Activated T-helper 1 cell treated with anti-CD3 and anti-CD28 coated beads, Interleukin-12 subunit alpha, Interleukin-12 subunit beta, Interleukin-2, Interleukin-4 antibody, amounts not matched to agents 30 ng/mL and 10 ng/mL and 1 ng/mL, durations not matched to agents 14 hours and 24 hours and 36 hours (primary cell): Measurements from ENCODE around the gene KMO. TPM values are rescaled to one million over a fixed set of nuclear protein-coding genes. Genes with fewer than 3 reads are reported as not detected.

Experiments used
- DNase-seq: peaks from one replicate; pipeline ENCODE4 v3.0.0; 2021; ENCODE audit warnings: low spot score
- H3K27ac Mint-ChIP-seq: one replicate; pipeline ENCODE4 v1.8.0; 2021; ENCODE audit warnings: mild to moderate bottlenecking, mixed read lengths
- H3K27me3 Mint-ChIP-seq: one replicate; pipeline ENCODE4 v1.8.0; 2022; ENCODE audit warnings: mild to moderate bottlenecking, moderate library complexity, mixed read lengths; ENCODE audit not compliant: insufficient read depth
- H3K36me3 Mint-ChIP-seq: one replicate; pipeline ENCODE4 v1.8.0; 2021; ENCODE audit warnings: low read depth, mixed read lengths
- H3K4me1 Mint-ChIP-seq: one replicate; pipeline ENCODE4 v1.8.0; 2021; ENCODE audit warnings: low read depth, mixed read lengths
- H3K4me3 Mint-ChIP-seq: one replicate; pipeline ENCODE4 v1.8.0; 2021; ENCODE audit warnings: mild to moderate bottlenecking, moderate library complexity, mixed read lengths
- H3K9me3 Mint-ChIP-seq: one replicate; pipeline ENCODE4 v1.8.0; 2021; ENCODE audit warnings: mixed read lengths
- intact Hi-C: fragments of 100-400 bp; cut with micrococcal nuclease; formaldehyde crosslinking; loops from one replicate; pipeline ENCODE4 v1.15.1; 2024
- total RNA-seq: library from RNA; stranded (reverse); gene quantifications from 2 replicates; pipeline ENCODE4 v1.2.3, GENCODE V29; 2022

The KMO gene
- total RNA-seq, 1 donor from 2014 or later, result not detected

DNA sequence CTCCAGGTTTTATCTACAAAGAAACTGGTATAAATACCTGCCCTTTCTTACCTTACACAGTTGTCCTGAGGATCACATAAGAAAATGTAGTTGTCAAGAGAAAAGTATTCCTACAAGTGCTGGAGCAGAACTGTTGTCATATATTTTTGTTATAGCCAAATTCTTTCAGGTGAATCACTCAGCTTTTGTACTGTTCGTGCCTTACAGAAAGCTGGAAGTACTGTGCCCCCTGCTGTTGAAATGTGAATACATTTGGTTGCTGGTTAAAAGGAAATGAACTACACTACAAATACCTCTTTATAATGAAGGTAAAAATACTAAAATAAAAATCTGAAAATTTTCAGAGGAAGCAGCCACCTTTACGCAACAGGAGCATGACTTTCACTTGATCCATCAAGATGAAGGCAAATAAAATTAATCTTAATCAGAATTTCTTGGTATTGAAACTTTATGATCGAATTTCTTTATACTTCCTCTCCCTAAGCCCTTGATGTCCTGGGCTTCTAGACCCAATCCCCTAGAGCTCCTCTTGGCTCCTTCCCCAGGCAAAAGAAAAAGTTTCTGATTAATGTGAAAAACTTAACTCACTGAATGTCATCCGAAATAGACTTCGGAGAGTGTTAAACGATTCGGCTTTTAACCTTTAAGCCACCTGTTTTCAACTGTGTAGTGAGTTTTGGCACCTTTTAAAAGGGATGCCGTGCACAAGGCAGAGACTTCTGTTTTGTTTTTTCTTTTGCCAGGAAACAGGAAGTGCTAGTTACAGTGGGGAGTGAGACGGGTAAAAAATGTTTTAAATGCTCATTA is 95.5 kb downstream of the KMO start:
- Mint-ChIP-seq H3K4me3 (peak overlapping the region; percentile 77), H3K9me3 (no peaks in the 10 kb centered on the region), H3K4me1 (peaks cover 25% of the 10 kb centered on the region), H3K27ac (peak overlapping the region; percentile 76), H3K36me3 (peaks cover 11% of the 10 kb centered on the region), H3K27me3 (no peaks in the 10 kb centered on the region)
- DNase-seq, result peak; percentile 37
- intact Hi-C loops, result loop anchor here (1.0 kb wide), 3 partner anchors 13 to 96 kb away; partner anchors contain the start of genes CHML and OPN3

DNA sequence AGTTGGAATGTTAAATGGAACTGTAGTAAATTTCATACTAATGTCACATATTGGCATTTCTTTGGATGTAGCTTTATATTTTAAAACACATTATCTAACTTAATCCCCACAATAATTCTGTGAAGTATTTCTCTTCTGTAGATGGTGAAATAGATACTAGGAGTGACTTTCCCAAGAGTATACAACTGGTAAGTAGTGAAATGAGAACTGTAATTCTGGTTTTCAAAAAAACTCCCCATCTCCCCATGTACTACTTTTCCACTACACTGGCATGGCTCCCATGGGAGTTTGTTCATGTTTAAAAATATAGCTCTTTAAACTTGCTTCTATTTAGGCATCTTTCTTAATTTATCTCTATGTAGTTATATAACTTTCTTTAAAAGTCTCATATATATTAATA is 97.8 kb downstream of the KMO start:
- H3K27ac Mint-ChIP-seq, result no peak overlapping the region
- intact Hi-C loops, result no loop called here
- no peak overlapping the region for H3K4me3 Mint-ChIP-seq
- no peaks in the 10 kb centered on the region for H3K9me3 Mint-ChIP-seq
- H3K36me3 Mint-ChIP-seq, result peaks cover 17% of the 10 kb centered on the region
- DNase-seq, result no peak
- peaks cover 27% of the 10 kb centered on the region for H3K4me1 Mint-ChIP-seq
- H3K27me3 Mint-ChIP-seq, result no peaks in the 10 kb centered on the region

DNA sequence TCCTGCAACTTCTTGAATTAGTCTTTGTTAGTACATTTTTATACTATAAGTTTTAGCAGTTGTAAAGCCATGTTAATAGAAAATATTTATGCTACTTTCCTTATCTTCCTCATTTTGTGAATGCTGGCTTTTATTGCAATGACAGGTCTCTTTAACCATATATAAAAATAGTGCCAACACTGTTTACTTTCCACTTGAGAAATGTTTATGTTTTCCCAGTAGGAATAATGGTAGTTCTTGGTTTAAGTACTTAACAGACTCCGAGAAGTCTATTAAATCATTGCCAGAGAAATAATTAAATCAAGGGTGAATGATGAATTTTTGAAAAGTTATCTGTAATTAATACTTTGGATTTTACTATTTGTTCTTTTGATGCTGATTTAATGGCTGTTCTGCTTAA is 98.3 kb downstream of the KMO start:
- no peaks in the 10 kb centered on the region for H3K27me3 Mint-ChIP-seq
- peaks cover 22% of the 10 kb centered on the region for H3K36me3 Mint-ChIP-seq
- no peak for DNase-seq
- H3K27ac Mint-ChIP-seq, result no peak overlapping the region
- no peak overlapping the region for H3K4me3 Mint-ChIP-seq
- intact Hi-C loops, result no loop called here
- peaks cover 32% of the 10 kb centered on the region for H3K4me1 Mint-ChIP-seq
- no peaks in the 10 kb centered on the region for H3K9me3 Mint-ChIP-seq

DNA sequence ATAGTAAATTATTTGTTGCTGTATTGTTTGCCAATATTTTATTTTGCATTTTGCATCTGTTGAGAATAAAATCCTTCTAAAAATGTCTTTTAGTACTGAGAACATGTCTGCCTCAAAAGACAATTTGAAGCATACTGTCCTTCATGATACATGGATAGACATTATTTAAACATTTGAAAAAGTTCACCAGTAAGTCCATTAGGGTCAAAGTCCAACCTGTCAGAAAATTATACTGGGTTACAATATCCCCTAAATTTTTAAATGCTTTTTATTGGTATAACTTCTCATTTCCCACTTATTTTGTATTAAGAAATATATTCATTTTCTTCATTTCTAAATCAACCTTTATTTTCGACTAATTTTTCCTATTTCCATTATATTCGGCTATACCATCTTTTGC is 98.7 kb downstream of the KMO start:
- Mint-ChIP-seq H3K9me3 (no peaks in the 10 kb centered on the region), H3K27ac (no peak overlapping the region), H3K36me3 (peaks cover 23% of the 10 kb centered on the region), H3K4me1 (peaks cover 36% of the 10 kb centered on the region), H3K27me3 (no peaks in the 10 kb centered on the region), H3K4me3 (no peak overlapping the region)
- no peak for DNase-seq
- intact Hi-C loops, result no loop called here

DNA sequence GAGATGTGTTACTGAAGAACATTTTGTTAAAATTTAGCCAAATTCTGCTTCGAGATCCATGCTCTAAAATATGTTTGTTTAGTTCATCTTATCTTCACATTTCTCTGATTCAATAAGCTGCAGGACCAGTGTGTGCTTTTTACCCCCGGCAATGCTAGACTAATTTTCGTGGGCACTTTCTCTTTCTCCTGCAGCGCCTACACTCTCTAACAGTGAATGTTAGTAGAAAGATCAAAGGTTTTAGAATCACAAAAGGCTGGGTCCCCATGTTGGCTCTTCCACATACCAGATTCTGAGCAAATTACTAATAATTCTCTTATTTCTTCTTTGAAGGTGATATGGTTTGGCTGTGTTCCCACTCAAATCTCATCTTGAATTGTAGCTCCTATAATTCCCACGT is 99.5 kb downstream of the KMO start:
- Mint-ChIP-seq H3K27me3 (no peaks in the 10 kb centered on the region), H3K36me3 (peaks cover 23% of the 10 kb centered on the region), H3K4me1 (peaks cover 44% of the 10 kb centered on the region), H3K9me3 (no peaks in the 10 kb centered on the region), H3K27ac (no peak overlapping the region), H3K4me3 (no peak overlapping the region)
- intact Hi-C loops, result no loop called here
- DNase-seq, result no peak

DNA sequence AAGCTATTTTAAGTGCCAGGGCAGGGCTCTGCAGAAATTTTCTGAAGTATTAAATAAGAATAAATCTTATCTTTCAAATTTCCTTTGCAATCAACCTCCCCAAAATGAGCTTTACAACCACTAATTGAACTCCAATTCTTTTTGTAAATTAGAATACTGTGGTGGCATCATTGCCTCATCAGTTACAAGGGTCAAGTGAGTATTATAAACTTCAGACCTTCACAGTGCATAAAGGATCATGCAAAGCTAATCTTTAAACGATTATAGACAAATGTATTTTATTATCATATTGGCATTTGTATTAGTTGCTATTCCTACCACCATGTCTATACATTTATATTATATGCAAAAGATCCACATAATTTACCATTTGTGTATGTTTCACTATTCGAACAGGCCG is 100.8 kb downstream of the KMO start:
- Mint-ChIP-seq H3K4me3 (no peak overlapping the region), H3K9me3 (no peaks in the 10 kb centered on the region), H3K27me3 (no peaks in the 10 kb centered on the region), H3K4me1 (peaks cover 48% of the 10 kb centered on the region), H3K36me3 (peaks cover 29% of the 10 kb centered on the region), H3K27ac (no peak overlapping the region)
- intact Hi-C loops, result no loop called here
- DNase-seq, result no peak

DNA sequence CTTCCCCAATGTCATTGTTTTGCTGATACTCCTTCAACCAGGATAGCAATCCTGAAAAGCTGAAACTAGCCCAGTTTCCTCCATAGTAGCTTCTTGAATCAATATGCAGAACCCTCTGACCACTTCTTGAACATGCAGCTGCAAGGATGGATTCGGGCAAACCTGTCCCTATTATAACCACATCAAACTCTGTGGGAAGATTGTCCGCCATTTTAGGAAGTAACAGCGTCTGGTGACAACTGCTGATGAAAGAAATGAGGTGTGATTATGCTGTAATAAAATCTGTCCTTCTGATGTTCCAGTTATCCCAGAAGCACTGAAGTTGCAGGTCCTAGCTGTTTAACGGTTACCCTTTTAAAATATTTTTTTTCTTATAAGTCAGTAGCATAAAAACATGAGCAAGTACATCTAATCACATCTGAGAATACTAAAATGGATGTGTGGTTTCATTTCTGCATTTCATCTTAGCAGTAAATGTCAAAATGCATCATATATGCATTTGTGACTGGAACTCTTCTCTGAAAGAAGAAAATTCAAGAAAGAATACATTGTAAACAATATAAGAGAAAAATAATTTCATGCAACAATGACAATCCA is 103.5 kb downstream of the KMO start:
- H3K4me1 Mint-ChIP-seq, result peaks cover 56% of the 10 kb centered on the region
- intact Hi-C loops, result no loop called here
- no peaks in the 10 kb centered on the region for H3K27me3 Mint-ChIP-seq
- DNase-seq, result no peak
- peaks cover 34% of the 10 kb centered on the region for H3K36me3 Mint-ChIP-seq
- no peak overlapping the region for H3K27ac Mint-ChIP-seq
- no peaks in the 10 kb centered on the region for H3K9me3 Mint-ChIP-seq
- H3K4me3 Mint-ChIP-seq, result no peak overlapping the region

DNA sequence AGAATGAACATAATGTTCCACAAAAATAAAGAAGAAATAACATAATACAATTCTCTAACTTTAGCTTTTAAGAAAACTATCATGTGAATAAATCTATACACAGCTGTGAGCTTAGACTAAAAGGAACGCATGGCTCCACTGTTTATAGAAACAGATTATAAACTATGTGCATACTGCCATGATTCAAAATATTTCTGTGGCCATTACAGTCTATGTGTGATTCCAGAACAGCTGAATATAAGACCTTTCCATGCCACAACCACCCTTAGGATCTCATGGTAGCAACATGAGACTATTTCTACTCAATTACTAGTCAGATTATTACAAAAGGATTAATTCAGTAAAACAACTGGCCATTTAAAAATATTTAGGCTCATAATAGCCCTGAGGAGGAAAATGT is 104.1 kb downstream of the KMO start:
- Mint-ChIP-seq H3K36me3 (peaks cover 34% of the 10 kb centered on the region), H3K9me3 (no peaks in the 10 kb centered on the region), H3K4me3 (no peak overlapping the region), H3K27me3 (no peaks in the 10 kb centered on the region), H3K27ac (no peak overlapping the region), H3K4me1 (peaks cover 61% of the 10 kb centered on the region)
- intact Hi-C loops, result no loop called here
- DNase-seq, result no peak

DNA sequence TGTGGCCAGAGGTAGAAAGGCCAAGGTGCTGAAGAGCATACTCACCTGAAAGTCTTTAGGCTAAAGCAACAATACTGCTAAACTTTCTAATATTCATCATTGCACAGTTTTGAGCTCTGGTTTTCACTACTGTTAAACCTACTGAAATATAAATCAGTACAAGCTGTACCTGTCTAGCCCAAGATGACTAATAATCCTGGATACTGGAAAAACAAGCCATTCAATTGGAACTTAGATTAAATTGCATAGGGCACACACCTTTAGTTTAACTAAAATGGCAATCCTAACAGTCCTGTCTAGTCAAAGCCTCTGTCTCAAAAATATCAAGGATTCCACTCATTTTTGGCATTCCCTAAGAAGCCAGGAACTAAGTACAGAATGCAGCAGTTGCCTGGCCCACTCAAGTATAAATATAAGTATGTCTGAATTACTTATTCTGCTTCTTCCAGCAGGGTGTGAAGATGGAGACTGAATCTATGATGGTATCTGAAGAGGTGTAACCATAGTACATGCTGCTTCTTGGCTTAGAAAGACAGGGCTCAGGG is 104.9 kb downstream of the KMO start:
- H3K36me3 Mint-ChIP-seq, result peaks cover 28% of the 10 kb centered on the region
- no peaks in the 10 kb centered on the region for H3K9me3 Mint-ChIP-seq
- peak overlapping the region; percentile 69 for H3K4me3 Mint-ChIP-seq
- DNase-seq, result no peak
- no peaks in the 10 kb centered on the region for H3K27me3 Mint-ChIP-seq
- intact Hi-C loops, result no loop called here
- H3K4me1 Mint-ChIP-seq, result peaks cover 54% of the 10 kb centered on the region
- no peak overlapping the region for H3K27ac Mint-ChIP-seq

DNA sequence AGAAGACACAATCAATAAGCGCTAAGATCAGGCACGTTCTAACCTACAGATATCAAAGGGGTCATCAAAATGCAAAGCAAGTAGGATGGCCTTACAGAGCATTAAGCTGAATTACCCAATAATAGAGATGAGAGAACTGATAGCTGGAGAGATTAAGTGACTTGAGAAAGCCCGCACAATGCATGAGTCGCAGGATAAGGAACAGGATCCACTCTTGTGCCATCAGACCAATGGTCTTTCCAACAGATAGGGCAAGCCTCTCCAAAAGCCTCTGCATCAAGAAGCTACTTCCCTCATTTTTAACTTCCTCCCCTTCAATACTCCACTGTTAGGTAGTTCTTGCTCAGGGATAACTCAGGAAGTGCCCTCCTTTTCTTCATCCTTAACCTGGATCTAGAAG is 105.4 kb downstream of the KMO start:
- Mint-ChIP-seq H3K27ac (no peak overlapping the region), H3K27me3 (no peaks in the 10 kb centered on the region), H3K4me1 (peaks cover 51% of the 10 kb centered on the region), H3K4me3 (peak overlapping the region; percentile 69), H3K9me3 (peaks cover 4% of the 10 kb centered on the region), H3K36me3 (peaks cover 24% of the 10 kb centered on the region)
- intact Hi-C loops, result no loop called here
- DNase-seq, result no peak

DNA sequence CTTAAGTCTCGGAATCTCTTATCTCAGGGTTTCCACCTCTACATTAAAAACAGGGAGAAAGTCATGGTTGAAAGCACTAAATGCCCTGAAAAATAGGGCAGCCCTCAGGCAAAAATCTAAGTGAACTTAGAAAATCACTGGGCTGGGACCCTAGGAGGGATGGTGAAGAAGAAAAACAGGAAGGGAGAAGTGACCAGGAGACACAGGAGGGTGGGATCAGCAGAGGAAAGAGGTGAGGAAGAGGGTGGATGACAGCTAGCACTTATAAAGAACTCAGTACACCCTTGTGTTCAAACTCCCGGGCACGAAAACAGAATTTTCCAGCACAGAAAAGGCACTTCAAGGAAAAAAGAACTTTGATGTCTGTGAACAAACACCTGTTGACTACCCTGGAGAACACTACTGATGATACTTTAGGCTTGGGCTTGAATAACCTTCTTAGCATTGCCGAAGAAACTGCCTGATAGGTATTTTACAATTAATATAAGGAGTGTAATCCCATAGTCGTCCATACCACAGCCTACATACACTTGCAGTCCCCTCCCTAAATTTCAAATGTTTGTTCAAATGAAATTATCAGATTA is 106.0 kb downstream of the KMO start:
- Mint-ChIP-seq H3K4me1 (peaks cover 51% of the 10 kb centered on the region), H3K9me3 (peaks cover 5% of the 10 kb centered on the region), H3K4me3 (peak overlapping the region; percentile 84), H3K36me3 (peaks cover 24% of the 10 kb centered on the region), H3K27ac (peak overlapping the region; percentile 13), H3K27me3 (no peaks in the 10 kb centered on the region)
- intact Hi-C loops, result no loop called here
- no peak for DNase-seq

DNA sequence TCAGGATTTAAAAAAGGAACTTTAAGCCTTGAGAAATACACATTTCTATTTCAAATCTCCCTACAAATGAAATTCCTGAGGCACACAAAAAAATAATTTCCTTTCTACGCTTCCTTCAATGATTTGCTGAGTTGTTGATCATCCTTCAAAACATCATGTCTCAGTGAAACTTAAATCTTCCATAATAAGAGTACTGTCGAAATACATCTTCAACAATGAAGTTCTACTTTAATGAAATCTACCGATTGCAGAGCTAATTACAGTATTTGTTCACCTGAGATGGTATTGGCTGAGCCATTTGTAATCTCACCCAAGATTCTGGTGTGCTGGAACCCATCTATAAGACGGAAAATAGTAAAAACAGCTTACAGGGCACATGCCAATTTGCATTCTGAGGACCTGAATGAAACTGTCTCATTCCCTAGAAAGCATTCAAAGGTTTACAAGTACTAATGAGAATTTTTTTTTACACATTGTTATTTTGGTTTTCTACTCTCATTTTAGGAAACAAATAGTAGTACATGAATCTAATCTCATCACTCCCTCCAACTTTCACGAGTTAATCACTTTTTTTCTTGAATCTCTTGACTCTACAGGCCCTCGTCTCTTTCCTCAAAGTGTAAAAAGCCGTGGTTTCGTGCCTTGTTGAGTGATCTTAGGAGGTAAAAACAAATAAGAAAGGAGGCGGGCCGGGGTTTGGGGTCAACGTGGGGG is 106.9 kb downstream of the KMO start:
- H3K27me3 Mint-ChIP-seq, result no peaks in the 10 kb centered on the region
- peaks cover 23% of the 10 kb centered on the region for H3K36me3 Mint-ChIP-seq
- intact Hi-C loops, result no loop called here
- DNase-seq, result no peak
- H3K27ac Mint-ChIP-seq, result peak overlapping the region; percentile 82
- H3K4me1 Mint-ChIP-seq, result peaks cover 57% of the 10 kb centered on the region
- H3K9me3 Mint-ChIP-seq, result peaks cover 9% of the 10 kb centered on the region
- peak overlapping the region; percentile 84 for H3K4me3 Mint-ChIP-seq
